ENCODE results near the gene WFDC13.
"Not testable (repeated sequence)": the region's sequence is repeated elsewhere in the genome, so short reads cannot be mapped to it uniquely, and the experiment has no call there.

GRCh38 chr20:45716141-45716688 lies 14.4 kb downstream of the WFDC13 start:
- not testable (repeated sequence) for TF ChIP-seq POLR2A, CTCF (IDR thresholded peaks at IDR 0.05)
